Peyer's patch (tissue), 4 donors: ENCODE measurements around the gene COL23A1. TPM values are rescaled to one million over a fixed set of nuclear protein-coding genes. Genes with fewer than 3 reads are reported as not detected.
A peak's percentile ranks its signal among the peaks of the same experiment; 100 is the strongest.
"Not testable (repeated sequence)": the region's sequence is repeated elsewhere in the genome, so short reads cannot be mapped to it uniquely, and the experiment has no call there.

ENCODE experiments used
- DNase-seq, 3 donors: peaks; one replicate each; pipeline ENCODE4 v3.0.0-alpha.2; 2017 to 2019
- H3K27ac ChIP-seq, 4 donors: fragments of 200-600 bp; sonication (generic); one replicate each; pipeline ENCODE4 v1.5.1; 2016 to 2019
- H3K27me3 ChIP-seq, 2 donors: fragments of 200-600 bp; sonication (generic); one replicate each; pipeline ENCODE4 v1.5.1; 2019
- H3K36me3 ChIP-seq, 3 donors: fragments of 200-600 bp; sonication (generic); one replicate each; pipeline ENCODE4 v1.5.1; 2016 to 2019
- H3K4me1 ChIP-seq, 4 donors: fragments of 200-600 bp; sonication (generic); one replicate each; pipeline ENCODE4 v1.5.1; 2016 to 2019
- H3K4me3 ChIP-seq, 4 donors: fragments of 200-600 bp; sonication (generic); 1 replicate in 3 of 4; 2 replicates in 1 of 4; pipeline ENCODE4 v1.5.1; 2016 to 2019; ENCODE audit warnings: mild to moderate bottlenecking in 1 of 4
- H3K9me3 ChIP-seq, 4 donors: fragments of 200-600 bp; sonication (generic); one replicate each; pipeline ENCODE4 v1.5.1; 2016 to 2019; ENCODE audit warnings: mild to moderate bottlenecking in 1 of 4
- POLR2A ChIP-seq, 2 donors: fragments of 450-650 bp; IDR thresholded peaks; one replicate each; pipeline ENCODE4 v1.5.1; 2017; ENCODE audit warnings: antibody characterized with exemption in 2 of 2, mild to moderate bottlenecking in 2 of 2, moderate library complexity in 2 of 2
- total RNA-seq, 4 donors: library from RNA; depleted of rRNA; stranded (reverse); fragments of >200 nt; gene quantifications; one replicate each; pipeline ENCODE4 v1.1.0, GENCODE V29; 2016
- TF ChIP-seq, protein P1 (sequence below), 6 experiments: fragments of 450-650 bp in 4 of 6; fragments of 200-600 bp in 2 of 6; sonication (generic) in 1 of 6; IDR thresholded peaks; one replicate each; pipeline ENCODE4 v1.5.1; 2017 to 2019; ENCODE audit warnings: antibody characterized with exemption in 6 of 6, mild to moderate bottlenecking in 3 of 6, moderate library complexity in 1 of 6

Gene COL23A1
- total RNA-seq, 4 donors from 2014 or later: 0.57 to 5.8 (median 1.2) TPM; not detected in 1

- peak in 1 of 3 donors; percentile 18 for DNase-seq
Observed at GRCh38 chr5:178304016-178304415, 286.2 kb downstream of the COL23A1 start.

DNA sequence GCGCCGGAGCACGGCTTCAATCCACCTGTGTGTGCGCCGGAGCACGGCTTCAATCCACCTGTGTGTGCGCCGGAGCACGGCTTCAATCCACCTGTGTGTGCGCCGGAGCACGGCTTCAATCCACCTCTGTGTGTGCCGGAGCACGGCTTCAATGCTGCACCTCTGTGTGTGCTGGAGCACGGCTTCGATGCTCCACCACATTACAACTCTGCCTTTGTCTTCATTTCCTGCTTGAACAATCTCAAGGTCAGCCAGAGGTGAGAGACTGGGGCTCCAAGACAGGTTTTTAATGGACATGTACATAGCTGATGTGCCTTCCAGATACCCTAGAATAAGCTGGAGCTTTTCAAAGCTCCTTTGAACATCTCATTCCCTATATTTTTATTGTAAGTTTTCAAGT, 287.9 kb downstream of the COL23A1 start:
- not testable (repeated sequence) for H3K9me3 ChIP-seq, H3K4me1 ChIP-seq, H3K36me3 ChIP-seq, H3K27me3 ChIP-seq, H3K27ac ChIP-seq, DNase-seq, H3K4me3 ChIP-seq

More at GRCh38 chr5:178304016-178304415, 286.2 kb downstream of the COL23A1 start:
- Histone ChIP-seq H3K27me3 (no peaks in the 10 kb centered on the region), H3K4me3 (no peak overlapping the region), H3K4me1 (no peaks in the 10 kb centered on the region), H3K9me3 (no peaks in the 10 kb centered on the region), H3K36me3 (no peaks in the 10 kb centered on the region), H3K27ac (no peak overlapping the region)
- TF ChIP-seq POLR2A (IDR thresholded peaks at IDR 0.05): no peak
- TF ChIP-seq, protein P1, sequence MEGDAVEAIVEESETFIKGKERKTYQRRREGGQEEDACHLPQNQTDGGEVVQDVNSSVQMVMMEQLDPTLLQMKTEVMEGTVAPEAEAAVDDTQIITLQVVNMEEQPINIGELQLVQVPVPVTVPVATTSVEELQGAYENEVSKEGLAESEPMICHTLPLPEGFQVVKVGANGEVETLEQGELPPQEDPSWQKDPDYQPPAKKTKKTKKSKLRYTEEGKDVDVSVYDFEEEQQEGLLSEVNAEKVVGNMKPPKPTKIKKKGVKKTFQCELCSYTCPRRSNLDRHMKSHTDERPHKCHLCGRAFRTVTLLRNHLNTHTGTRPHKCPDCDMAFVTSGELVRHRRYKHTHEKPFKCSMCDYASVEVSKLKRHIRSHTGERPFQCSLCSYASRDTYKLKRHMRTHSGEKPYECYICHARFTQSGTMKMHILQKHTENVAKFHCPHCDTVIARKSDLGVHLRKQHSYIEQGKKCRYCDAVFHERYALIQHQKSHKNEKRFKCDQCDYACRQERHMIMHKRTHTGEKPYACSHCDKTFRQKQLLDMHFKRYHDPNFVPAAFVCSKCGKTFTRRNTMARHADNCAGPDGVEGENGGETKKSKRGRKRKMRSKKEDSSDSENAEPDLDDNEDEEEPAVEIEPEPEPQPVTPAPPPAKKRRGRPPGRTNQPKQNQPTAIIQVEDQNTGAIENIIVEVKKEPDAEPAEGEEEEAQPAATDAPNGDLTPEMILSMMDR (IDR thresholded peaks at IDR 0.05): no peak

DNA sequence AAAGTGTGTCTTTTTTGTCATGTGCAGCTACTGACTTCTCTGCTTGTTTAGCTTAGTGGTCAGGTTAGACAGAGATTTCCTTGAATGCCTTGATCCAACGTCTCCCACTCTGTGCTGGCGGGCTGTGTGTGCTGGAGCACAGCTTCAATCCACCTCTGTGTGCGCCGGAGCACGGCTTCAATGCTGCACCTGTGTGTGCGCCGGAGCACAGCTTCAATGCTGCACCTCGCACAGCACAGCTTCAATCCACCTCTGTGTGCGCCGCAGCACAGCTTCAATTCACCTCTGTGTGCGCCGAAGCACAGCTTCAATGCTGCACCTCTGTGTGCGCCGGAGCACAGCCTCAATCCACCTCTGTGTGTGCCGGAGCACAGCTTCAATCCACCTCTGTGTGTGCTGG, 288.6 kb downstream of the COL23A1 start:
- H3K27me3 ChIP-seq: no peaks in the 10 kb centered on the region
- H3K4me3 ChIP-seq: no peak overlapping the region
- no peak for TF ChIP-seq POLR2A (IDR thresholded peaks at IDR 0.05)
- TF ChIP-seq, protein P1 (IDR thresholded peaks at IDR 0.05): no peak
- H3K27ac ChIP-seq: no peak overlapping the region
- DNase-seq: peak in 1 of 3 donors; percentile 2
- H3K36me3 ChIP-seq: no peaks in the 10 kb centered on the region
- H3K9me3 ChIP-seq: no peaks in the 10 kb centered on the region
- H3K4me1 ChIP-seq: no peaks in the 10 kb centered on the region

DNA sequence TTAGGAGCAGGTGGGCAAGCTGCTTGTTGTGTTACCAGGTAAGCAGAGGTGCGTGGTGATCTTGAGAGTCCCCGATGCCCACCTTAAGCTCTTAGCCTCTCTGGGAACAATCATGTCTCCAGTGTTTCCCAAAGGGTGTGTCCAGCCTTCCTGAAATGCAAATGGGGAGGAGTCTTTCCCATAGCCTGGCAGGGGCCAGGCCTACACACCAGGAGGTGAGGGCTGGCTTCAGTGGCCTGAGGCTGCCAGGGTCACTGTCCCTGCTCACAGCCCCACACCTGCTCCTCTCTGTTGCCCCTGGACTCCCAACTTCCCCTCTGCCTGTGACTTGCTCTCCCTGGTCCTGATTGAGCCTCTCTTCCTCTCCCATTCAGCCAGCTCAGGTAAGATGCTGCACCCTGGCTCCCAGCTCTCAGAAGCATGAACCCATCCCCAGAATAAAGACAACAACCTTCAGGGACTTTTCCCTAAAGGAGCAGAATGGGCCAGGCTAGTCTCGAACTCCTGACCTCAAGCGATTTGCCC, 291.8 kb downstream of the COL23A1 start:
- Histone ChIP-seq H3K4me1 (no peaks in the 10 kb centered on the region), H3K36me3 (no peaks in the 10 kb centered on the region), H3K9me3 (no peaks in the 10 kb centered on the region), H3K27me3 (no peaks in the 10 kb centered on the region), H3K4me3 (no peak overlapping the region), H3K27ac (no peak overlapping the region)
- TF ChIP-seq POLR2A (IDR thresholded peaks at IDR 0.05): no peak
- TF ChIP-seq, protein P1 (IDR thresholded peaks at IDR 0.05): no peak
- DNase-seq: peak in 1 of 3 donors; percentile 12

DNA sequence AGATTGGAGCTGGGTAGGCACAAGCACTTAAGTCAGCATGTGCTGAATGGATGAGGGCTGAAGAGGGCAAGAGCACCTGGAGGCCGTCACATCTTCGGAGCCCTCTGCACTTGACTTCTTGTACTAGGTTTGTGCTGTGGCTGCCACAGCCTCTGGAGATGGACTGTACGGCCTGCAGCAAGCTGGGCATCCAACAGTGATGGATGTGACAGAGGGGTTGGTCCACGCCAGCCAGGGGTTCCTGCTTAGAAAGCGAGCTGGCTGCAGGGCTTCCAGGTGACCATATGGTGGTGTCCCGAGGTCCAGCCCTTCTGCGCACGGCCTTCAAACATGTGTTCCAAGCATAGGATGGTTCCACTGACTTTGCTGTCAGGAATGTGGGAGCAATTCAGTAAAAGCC, 292.4 kb downstream of the COL23A1 start:
- Histone ChIP-seq H3K27me3 (no peaks in the 10 kb centered on the region), H3K36me3 (no peaks in the 10 kb centered on the region), H3K4me3 (no peak overlapping the region), H3K9me3 (no peaks in the 10 kb centered on the region), H3K4me1 (no peaks in the 10 kb centered on the region), H3K27ac (no peak overlapping the region)
- TF ChIP-seq, protein P1 (IDR thresholded peaks at IDR 0.05): no peak
- no peak for TF ChIP-seq POLR2A (IDR thresholded peaks at IDR 0.05)
- DNase-seq: peak in 1 of 3 donors; percentile 26

GRCh38 chr5:178296066-178296465, 294.1 kb downstream of the COL23A1 start:
- no peak overlapping the region for H3K4me3 ChIP-seq
- H3K27me3 ChIP-seq: no peaks in the 10 kb centered on the region
- DNase-seq: peak in 1 of 3 donors; percentile 5
- H3K4me1 ChIP-seq: no peaks in the 10 kb centered on the region
- H3K9me3 ChIP-seq: no peaks in the 10 kb centered on the region
- no peak for TF ChIP-seq POLR2A (IDR thresholded peaks at IDR 0.05)
- TF ChIP-seq, protein P1 (IDR thresholded peaks at IDR 0.05): no peak
- H3K36me3 ChIP-seq: no peaks in the 10 kb centered on the region
- H3K27ac ChIP-seq: no peak overlapping the region
